SIG-M5 treated with dmso at 0.1 percent for 504 hours (cell line): ENCODE results near the gene CKM.
"Not testable (repeated sequence)": the region's sequence is repeated elsewhere in the genome, so short reads cannot be mapped to it uniquely, and the experiment has no call there.

Experiments
- DNase-seq: peaks from one replicate; lab custom pipeline; 2025; ENCODE audit not compliant: unreplicated experiment; lab: John Stamatoyannopoulos, UW

The CKM gene

GRCh38 chr19:45293682-45294081 lies 29.0 kb downstream of the CKM start:
- DNase-seq, result no peak

GRCh38 chr19:45291834-45292233 lies 30.8 kb downstream of the CKM start:
- no peak for DNase-seq

- DNase-seq, result no peak
These were observed 32.2 kb downstream of the CKM start for GRCh38 chr19:45290381-45290931.

- DNase-seq, result peak; percentile 27
These were observed 39.1 kb downstream of the CKM start for GRCh38 chr19:45283443-45284033.

- DNase-seq, result no peak
These were observed 42.2 kb downstream of the CKM start for GRCh38 chr19:45280471-45280961.

- no peak for DNase-seq
These were observed 43.0 kb downstream of the CKM start for GRCh38 chr19:45279587-45280192.

GRCh38 chr19:45278087-45278486 lies 44.6 kb downstream of the CKM start:
- DNase-seq, result no peak

GRCh38 chr19:45276284-45276687 lies 46.4 kb downstream of the CKM start:
- no peak for DNase-seq

- DNase-seq, result no peak
These were observed 47.2 kb downstream of the CKM start for GRCh38 chr19:45275370-45275971.

- no peak for DNase-seq
These were observed 49.2 kb downstream of the CKM start for GRCh38 chr19:45273521-45273855.

- no peak for DNase-seq
These were observed 51.0 kb downstream of the CKM start for GRCh38 chr19:45271735-45272108.

- DNase-seq, result no peak
These were observed 51.5 kb downstream of the CKM start for GRCh38 chr19:45271098-45271734.

GRCh38 chr19:45269939-45270338 lies 52.7 kb downstream of the CKM start:
- not testable (repeated sequence) for DNase-seq

- DNase-seq, result no peak
These were observed 55.4 kb downstream of the CKM start for GRCh38 chr19:45267296-45267695.

GRCh38 chr19:45265375-45265774 lies 57.3 kb downstream of the CKM start:
- DNase-seq, result no peak

- DNase-seq, result no peak
These were observed 57.8 kb downstream of the CKM start for GRCh38 chr19:45264781-45265317.

GRCh38 chr19:45263013-45263412 lies 59.7 kb downstream of the CKM start:
- no peak for DNase-seq

- no peak for DNase-seq
These were observed 60.1 kb downstream of the CKM start for GRCh38 chr19:45262570-45262969.

GRCh38 chr19:45258862-45259261 lies 63.8 kb downstream of the CKM start:
- DNase-seq, result no peak

- DNase-seq, result no peak
These were observed 65.8 kb downstream of the CKM start for GRCh38 chr19:45256836-45257235.
